Chondrocyte (in vitro differentiated cells): ENCODE data around the gene EVA1A. TPM values are rescaled to one million over a fixed set of nuclear protein-coding genes. Genes with fewer than 3 reads are reported as not detected.

ENCODE experiments used
- DNase-seq: peaks from one replicate; pipeline ENCODE4 v3.0.0; 2021; ENCODE audit warnings: mixed read lengths, low spot score
- H3K27ac Mint-ChIP-seq: one replicate; pipeline ENCODE4 v1.8.0; 2021; ENCODE audit warnings: mild to moderate bottlenecking, moderate library complexity, mixed read lengths; ENCODE audit not compliant: unreplicated experiment
- H3K27me3 Mint-ChIP-seq: 2 replicates; pipeline ENCODE4 v1.8.0; 2021; ENCODE audit warnings: low read depth, mixed read lengths
- H3K36me3 Mint-ChIP-seq: 2 replicates; pipeline ENCODE4 v1.8.0; 2021; ENCODE audit warnings: low read depth, mixed read lengths
- H3K4me1 Mint-ChIP-seq: 2 replicates; pipeline ENCODE4 v1.8.0; 2021; ENCODE audit warnings: low read depth, mild to moderate bottlenecking, mixed read lengths
- H3K4me3 Mint-ChIP-seq: one replicate; pipeline ENCODE4 v1.8.0; 2021; ENCODE audit warnings: mild to moderate bottlenecking, moderate library complexity, mixed read lengths; ENCODE audit not compliant: unreplicated experiment
- H3K9me3 Mint-ChIP-seq: 2 replicates; pipeline ENCODE4 v1.8.0; 2021; ENCODE audit warnings: low read depth, mixed read lengths
- total RNA-seq: library from RNA; stranded (reverse); gene quantifications from 3 replicates; pipeline ENCODE4 v1.2.1, GENCODE V29; 2021
- TF ChIP-seq, protein P1 (sequence below): fragments of 200-600 bp; sonication (generic); IDR thresholded peaks from 2 replicates; pipeline ENCODE4 v1.5.0; 2021; ENCODE audit warnings: antibody characterized with exemption, mild to moderate bottlenecking, moderate library complexity

Gene EVA1A
- total RNA-seq, 1 donor from 2014 or later = 19.8 TPM

GRCh38 chr2:75513616-75514170 is 47.0 kb downstream of the EVA1A start:
- no peak for DNase-seq
- Mint-ChIP-seq H3K27me3 (no peaks in the 10 kb centered on the region), H3K9me3 (peaks cover 17% of the 10 kb centered on the region), H3K4me3 (no peak overlapping the region), H3K27ac (no peak overlapping the region), H3K36me3 (peaks cover 42% of the 10 kb centered on the region), H3K4me1 (no peaks in the 10 kb centered on the region)
- TF ChIP-seq, protein P1, sequence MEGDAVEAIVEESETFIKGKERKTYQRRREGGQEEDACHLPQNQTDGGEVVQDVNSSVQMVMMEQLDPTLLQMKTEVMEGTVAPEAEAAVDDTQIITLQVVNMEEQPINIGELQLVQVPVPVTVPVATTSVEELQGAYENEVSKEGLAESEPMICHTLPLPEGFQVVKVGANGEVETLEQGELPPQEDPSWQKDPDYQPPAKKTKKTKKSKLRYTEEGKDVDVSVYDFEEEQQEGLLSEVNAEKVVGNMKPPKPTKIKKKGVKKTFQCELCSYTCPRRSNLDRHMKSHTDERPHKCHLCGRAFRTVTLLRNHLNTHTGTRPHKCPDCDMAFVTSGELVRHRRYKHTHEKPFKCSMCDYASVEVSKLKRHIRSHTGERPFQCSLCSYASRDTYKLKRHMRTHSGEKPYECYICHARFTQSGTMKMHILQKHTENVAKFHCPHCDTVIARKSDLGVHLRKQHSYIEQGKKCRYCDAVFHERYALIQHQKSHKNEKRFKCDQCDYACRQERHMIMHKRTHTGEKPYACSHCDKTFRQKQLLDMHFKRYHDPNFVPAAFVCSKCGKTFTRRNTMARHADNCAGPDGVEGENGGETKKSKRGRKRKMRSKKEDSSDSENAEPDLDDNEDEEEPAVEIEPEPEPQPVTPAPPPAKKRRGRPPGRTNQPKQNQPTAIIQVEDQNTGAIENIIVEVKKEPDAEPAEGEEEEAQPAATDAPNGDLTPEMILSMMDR = no peak

DNA sequence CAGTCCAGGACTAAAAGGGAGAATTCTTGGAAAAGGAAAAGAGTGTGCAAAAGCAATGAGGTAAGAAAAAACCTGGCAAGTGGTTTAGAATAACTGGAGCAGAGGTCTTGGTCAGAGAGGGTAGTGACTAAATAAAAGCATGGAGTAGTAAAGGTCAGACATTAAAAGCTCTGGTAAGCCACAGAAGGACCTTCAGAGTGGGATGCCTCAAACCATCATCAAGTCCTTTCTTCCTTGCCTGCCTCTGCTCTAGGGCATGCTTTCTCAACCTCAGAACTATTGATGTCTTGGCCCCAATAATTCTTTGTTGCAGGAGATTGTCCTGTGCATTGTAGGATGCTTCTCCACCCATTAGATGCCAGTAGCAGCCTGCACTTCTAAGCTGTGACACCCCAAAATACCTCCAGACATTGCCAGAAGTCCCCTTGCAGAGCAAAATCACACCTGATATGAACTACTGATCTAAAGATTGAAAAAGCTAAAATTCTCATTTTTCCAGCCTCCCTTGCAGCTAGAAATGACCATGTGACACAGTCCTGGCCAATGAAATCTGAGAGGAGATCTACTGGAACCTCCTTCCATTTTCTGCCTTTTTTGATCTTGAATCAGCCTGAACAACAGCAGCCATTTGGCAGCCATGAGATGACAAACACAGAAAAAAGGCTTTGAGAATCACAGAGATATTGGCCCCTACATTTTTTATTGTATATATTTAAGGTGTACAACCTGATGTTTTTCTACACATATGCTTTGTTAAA is 48.1 kb downstream of the EVA1A start:
- no peak overlapping the region for H3K27ac Mint-ChIP-seq

DNA sequence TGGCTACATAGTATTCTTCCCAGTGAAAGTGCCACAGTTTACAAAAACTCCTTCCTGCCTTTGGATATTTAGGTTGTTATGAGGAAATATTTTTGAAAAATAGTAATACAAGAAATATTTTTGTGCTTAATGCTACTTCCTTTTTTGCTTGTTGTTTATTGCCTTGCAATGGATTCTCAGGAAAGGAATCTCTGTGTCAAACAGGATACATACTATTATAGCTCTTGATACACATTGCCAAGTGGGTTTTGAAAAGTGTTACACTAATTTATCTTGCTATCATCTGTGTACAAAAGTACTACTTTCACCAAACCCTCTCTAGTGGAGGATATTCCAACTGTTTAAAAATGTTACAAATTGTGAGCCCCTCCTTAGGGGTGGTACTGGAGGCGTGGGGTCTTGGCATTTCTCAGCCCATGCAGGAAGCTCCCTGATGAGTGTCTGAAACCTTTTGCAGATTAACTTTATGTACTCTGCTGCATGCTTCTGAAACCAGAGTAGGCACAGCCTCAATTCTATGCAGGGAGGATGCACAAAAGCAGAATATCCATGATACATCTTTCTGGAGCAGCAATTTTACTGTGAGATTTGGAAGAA is 54.5 kb downstream of the EVA1A start:
- TF ChIP-seq, protein P1 = no peak
- Mint-ChIP-seq H3K27me3 (no peaks in the 10 kb centered on the region), H3K4me1 (peaks cover 21% of the 10 kb centered on the region), H3K9me3 (peaks cover 5% of the 10 kb centered on the region), H3K36me3 (peaks cover 7% of the 10 kb centered on the region), H3K27ac (no peak overlapping the region), H3K4me3 (no peak overlapping the region)
- DNase-seq = no peak

More for the DNA sequence above, 48.1 kb downstream of the EVA1A start:
- H3K9me3 Mint-ChIP-seq = peaks cover 20% of the 10 kb centered on the region
- H3K27me3 Mint-ChIP-seq = no peaks in the 10 kb centered on the region
- no peaks in the 10 kb centered on the region for H3K4me1 Mint-ChIP-seq
- no peak for DNase-seq
- TF ChIP-seq, protein P1 = no peak
- H3K36me3 Mint-ChIP-seq = peaks cover 42% of the 10 kb centered on the region
- no peak overlapping the region for H3K4me3 Mint-ChIP-seq

- peaks cover 5% of the 10 kb centered on the region for H3K9me3 Mint-ChIP-seq
These were observed 55.7 kb downstream of the EVA1A start for GRCh38 chr2:75505012-75505411.

GRCh38 chr2:75503048-75503607 is 57.6 kb downstream of the EVA1A start:
- no peak for DNase-seq
- Mint-ChIP-seq H3K4me3 (no peak overlapping the region), H3K4me1 (peaks cover 29% of the 10 kb centered on the region), H3K9me3 (no peaks in the 10 kb centered on the region), H3K27ac (peak overlapping the region; percentile 87), H3K36me3 (peaks cover 1% of the 10 kb centered on the region), H3K27me3 (no peaks in the 10 kb centered on the region)
- TF ChIP-seq, protein P1 = no peak

More at GRCh38 chr2:75505012-75505411, 55.7 kb downstream of the EVA1A start:
- TF ChIP-seq, protein P1 = no peak
- no peak overlapping the region for H3K4me3 Mint-ChIP-seq
- no peak overlapping the region for H3K27ac Mint-ChIP-seq
- no peak for DNase-seq
- H3K4me1 Mint-ChIP-seq = peaks cover 29% of the 10 kb centered on the region
- peaks cover 6% of the 10 kb centered on the region for H3K36me3 Mint-ChIP-seq
- H3K27me3 Mint-ChIP-seq = no peaks in the 10 kb centered on the region
